ENCODE data around the gene SDR42E2.
"Not testable (repeated sequence)": the region's sequence is repeated elsewhere in the genome, so short reads cannot be mapped to it uniquely, and the experiment has no call there.

SDR42E2 gene

GRCh38 chr16:22171953-22172352, 9.6 kb downstream of the SDR42E2 start:
- TF ChIP-seq CTCF (IDR thresholded peaks at IDR 0.05; ENCODE audit: borderline replicate concordance, control extremely low read depth, extremely low read depth, insufficient read depth, missing control alignments) = no peak
- in situ Hi-C loops (cut with MboI; ENCODE audit: low sequenced_read_pairs, unreplicated experiment) = no loop called here
- no peak for DNase-seq (ENCODE audit: low spot score)

- in situ Hi-C loops (cut with MboI; ENCODE audit: low sequenced_read_pairs, unreplicated experiment); DNase-seq (ENCODE audit: low spot score): not testable (repeated sequence)
Observed at GRCh38 chr16:22172642-22173041, 10.3 kb downstream of the SDR42E2 start.

GRCh38 chr16:22174642-22175041, 12.3 kb downstream of the SDR42E2 start:
- in situ Hi-C loops (cut with MboI; ENCODE audit: low sequenced_read_pairs, unreplicated experiment) = loop anchor here (25.0 kb wide), 1 partner anchor 362 kb away; no protein-coding TSS in a partner anchor
- no peak for DNase-seq (ENCODE audit: low spot score)
- no peak for TF ChIP-seq CTCF (IDR thresholded peaks at IDR 0.05; ENCODE audit: borderline replicate concordance, control extremely low read depth, extremely low read depth, insufficient read depth, missing control alignments)

- in situ Hi-C loops (cut with MboI; ENCODE audit: low sequenced_read_pairs, unreplicated experiment) = loop anchor here (25.0 kb wide), 1 partner anchor 366 kb away; no protein-coding TSS in a partner anchor
- no peak for TF ChIP-seq CTCF (IDR thresholded peaks at IDR 0.05; ENCODE audit: borderline replicate concordance, control extremely low read depth, extremely low read depth, insufficient read depth, missing control alignments)
- no peak for DNase-seq (ENCODE audit: low spot score)
Observed at GRCh38 chr16:22177968-22178930, 15.9 kb downstream of the SDR42E2 start.

- in situ Hi-C loops (cut with MboI; ENCODE audit: low sequenced_read_pairs, unreplicated experiment) = loop anchor here (5.0 to 25.0 kb wide), 3 partner anchors 77 to 369 kb away; partner anchors contain the start of gene PDZD9
- DNase-seq (ENCODE audit: low spot score) = no peak
- TF ChIP-seq CTCF (IDR thresholded peaks at IDR 0.05; ENCODE audit: borderline replicate concordance, control extremely low read depth, extremely low read depth, insufficient read depth, missing control alignments) = no peak
Observed at GRCh38 chr16:22181426-22181825, 19.1 kb downstream of the SDR42E2 start.

GRCh38 chr16:22181843-22182242, 19.5 kb downstream of the SDR42E2 start:
- in situ Hi-C loops (cut with MboI; ENCODE audit: low sequenced_read_pairs, unreplicated experiment) = loop anchor here (5.0 to 25.0 kb wide), 3 partner anchors 77 to 370 kb away; partner anchors contain the start of gene PDZD9
- DNase-seq (ENCODE audit: low spot score) = no peak
- TF ChIP-seq CTCF (IDR thresholded peaks at IDR 0.05; ENCODE audit: borderline replicate concordance, control extremely low read depth, extremely low read depth, insufficient read depth, missing control alignments) = no peak

- no peak for TF ChIP-seq CTCF (IDR thresholded peaks at IDR 0.05; ENCODE audit: borderline replicate concordance, control extremely low read depth, extremely low read depth, insufficient read depth, missing control alignments)
- in situ Hi-C loops (cut with MboI; ENCODE audit: low sequenced_read_pairs, unreplicated experiment) = loop anchor here (5.0 to 25.0 kb wide), 3 partner anchors 79 to 371 kb away; partner anchors contain the start of gene PDZD9
- DNase-seq (ENCODE audit: low spot score) = no peak
Observed at GRCh38 chr16:22183335-22183734, 21.0 kb downstream of the SDR42E2 start.

All from GM13976 (cell line).